Measurements from ENCODE around the gene MTUS2.
"Not testable (repeated sequence)": the region's sequence is repeated elsewhere in the genome, so short reads cannot be mapped to it uniquely, and the experiment has no call there.

MTUS2 gene

GRCh38 chr13:28958441-28958840 is 138.3 kb downstream of the MTUS2 start:
- DNase-seq, result no peak

GRCh38 chr13:28964052-28964451 is 143.9 kb downstream of the MTUS2 start:
- DNase-seq, result no peak

GRCh38 chr13:28964803-28965202 is 144.7 kb downstream of the MTUS2 start:
- no peak for DNase-seq

- no peak for DNase-seq
These were observed 147.1 kb downstream of the MTUS2 start for GRCh38 chr13:28967029-28967915.

GRCh38 chr13:28976195-28976594 is 156.1 kb downstream of the MTUS2 start:
- DNase-seq, result no peak

GRCh38 chr13:28976636-28977035 is 156.5 kb downstream of the MTUS2 start:
- DNase-seq, result no peak

- DNase-seq, result no peak
These were observed 158.4 kb downstream of the MTUS2 start for GRCh38 chr13:28978574-28978973.

GRCh38 chr13:28981530-28981929 is 161.4 kb downstream of the MTUS2 start:
- no peak for DNase-seq

GRCh38 chr13:28983641-28984040 is 163.5 kb downstream of the MTUS2 start:
- no peak for DNase-seq

GRCh38 chr13:28984326-28984725 is 164.2 kb downstream of the MTUS2 start:
- no peak for DNase-seq

- DNase-seq, result no peak
These were observed 164.7 kb downstream of the MTUS2 start for GRCh38 chr13:28984825-28985224.

- DNase-seq, result not testable (repeated sequence)
These were observed 170.2 kb downstream of the MTUS2 start for GRCh38 chr13:28990378-28990777.

- DNase-seq, result no peak
These were observed 171.6 kb downstream of the MTUS2 start for GRCh38 chr13:28991764-28992163.

GRCh38 chr13:29000826-29001225 is 180.7 kb downstream of the MTUS2 start:
- DNase-seq, result no peak

GRCh38 chr13:29005035-29005762 is 185.1 kb downstream of the MTUS2 start:
- DNase-seq, result no peak

- no peak for DNase-seq
These were observed 185.6 kb downstream of the MTUS2 start for GRCh38 chr13:29005763-29006120.

GRCh38 chr13:29006359-29006850 is 186.3 kb downstream of the MTUS2 start:
- DNase-seq, result no peak

GRCh38 chr13:29008296-29008695 is 188.2 kb downstream of the MTUS2 start:
- no peak for DNase-seq

- no peak for DNase-seq
These were observed 200.2 kb downstream of the MTUS2 start for GRCh38 chr13:29020314-29020713.

GRCh38 chr13:29021311-29021710 is 201.2 kb downstream of the MTUS2 start:
- no peak for DNase-seq

- no peak for DNase-seq
These were observed 201.6 kb downstream of the MTUS2 start for GRCh38 chr13:29021717-29022116.

- no peak for DNase-seq
These were observed 202.3 kb downstream of the MTUS2 start for GRCh38 chr13:29022410-29022809.

GRCh38 chr13:29022968-29023367 is 202.8 kb downstream of the MTUS2 start:
- no peak for DNase-seq

GRCh38 chr13:29024783-29025182 is 204.6 kb downstream of the MTUS2 start:
- no peak for DNase-seq

Data from right kidney (tissue), 1 donor.